ENCODE results near the gene TENT4A. TPM values are rescaled to one million over a fixed set of nuclear protein-coding genes. Genes with fewer than 3 reads are reported as not detected.

TENT4A gene
- total RNA-seq, 4 donors from 2014 or later, result 8.0 to 30.7 (median 17.9) TPM

- intact Hi-C loops (cut with DNase I), result no loop called here
- H3K4me3 ChIP-seq, result no peak overlapping the region
- no peaks in the 10 kb centered on the region for H3K9me3 ChIP-seq
- peaks cover 0 to 2% (median 0%) of the 10 kb centered on the region in 3 donors for H3K4me1 ChIP-seq
- H3K36me3 ChIP-seq, result no peaks in the 10 kb centered on the region
- peaks cover 0 to 20% (median 0%) of the 10 kb centered on the region in 4 donors for H3K27me3 ChIP-seq
- TF ChIP-seq POLR2A (IDR thresholded peaks at IDR 0.05) (no peak), CTCF (IDR thresholded peaks at IDR 0.05) (no peak)
- 65 to 100% methylated on average over 1 of the region's 1 CpG for WGBS, 2 donors
- no peak for DNase-seq
- H3K27ac ChIP-seq, result no peak overlapping the region
Observed at GRCh38 chr5:6698696-6699095, 14.5 kb upstream of the TENT4A start.

GRCh38 chr5:6699357-6699756, 13.9 kb upstream of the TENT4A start:
- no peak for TF ChIP-seq CTCF (IDR thresholded peaks at IDR 0.05)
- no peak for TF ChIP-seq POLR2A (IDR thresholded peaks at IDR 0.05)
- Histone ChIP-seq H3K9me3 (no peaks in the 10 kb centered on the region), H3K27me3 (peaks cover 0 to 20% (median 0%) of the 10 kb centered on the region in 4 donors), H3K27ac (no peak overlapping the region), H3K4me3 (no peak overlapping the region), H3K4me1 (peaks cover 2 to 8% (median 6%) of the 10 kb centered on the region in 3 donors), H3K36me3 (no peaks in the 10 kb centered on the region)
- WGBS, 2 donors, result 91 to 100% methylated on average over 1 of the region's 1 CpG
- no peak for DNase-seq
- intact Hi-C loops (cut with DNase I), result no loop called here

- TF ChIP-seq CTCF (IDR thresholded peaks at IDR 0.05), result no peak
- TF ChIP-seq POLR2A (IDR thresholded peaks at IDR 0.05), result no peak
- H3K36me3 ChIP-seq, result no peaks in the 10 kb centered on the region
- peaks cover 0 to 20% (median 0%) of the 10 kb centered on the region in 4 donors for H3K27me3 ChIP-seq
- no peak for DNase-seq
- H3K27ac ChIP-seq, result no peak overlapping the region
- H3K9me3 ChIP-seq, result no peaks in the 10 kb centered on the region
- no peak overlapping the region for H3K4me3 ChIP-seq
- intact Hi-C loops (cut with DNase I), result no loop called here
- peaks cover 10 to 17% (median 14%) of the 10 kb centered on the region in 3 donors for H3K4me1 ChIP-seq
- WGBS, 2 donors, result 35 to 38% methylated on average over 11 of the region's 11 CpGs
Observed at GRCh38 chr5:6700074-6700684, 13.1 kb upstream of the TENT4A start.

GRCh38 chr5:6700685-6701355, 12.4 kb upstream of the TENT4A start:
- Histone ChIP-seq H3K4me1 (peaks cover 10 to 23% (median 14%) of the 10 kb centered on the region in 3 donors), H3K4me3 (no peak overlapping the region), H3K9me3 (no peaks in the 10 kb centered on the region), H3K27ac (no peak overlapping the region), H3K27me3 (peaks cover 0 to 20% (median 0%) of the 10 kb centered on the region in 4 donors), H3K36me3 (no peaks in the 10 kb centered on the region)
- no peak for DNase-seq
- 67 to 89% methylated on average over 6 to 7 of the region's 12 CpGs for WGBS, 2 donors
- no peak for TF ChIP-seq CTCF (IDR thresholded peaks at IDR 0.05)
- TF ChIP-seq POLR2A (IDR thresholded peaks at IDR 0.05), result no peak
- intact Hi-C loops (cut with DNase I), result no loop called here

GRCh38 chr5:6701491-6701890, 11.7 kb upstream of the TENT4A start:
- Histone ChIP-seq H3K27me3 (peaks cover 0 to 20% (median 0%) of the 10 kb centered on the region in 4 donors), H3K36me3 (no peaks in the 10 kb centered on the region), H3K9me3 (no peaks in the 10 kb centered on the region), H3K27ac (no peak overlapping the region), H3K4me3 (no peak overlapping the region), H3K4me1 (peaks cover 10 to 25% (median 14%) of the 10 kb centered on the region in 3 donors)
- WGBS, 2 donors, result 66 to 73% methylated on average over 6 to 12 of the region's 12 CpGs
- no peak for TF ChIP-seq CTCF (IDR thresholded peaks at IDR 0.05)
- no peak for TF ChIP-seq POLR2A (IDR thresholded peaks at IDR 0.05)
- intact Hi-C loops (cut with DNase I), result no loop called here
- DNase-seq, result no peak

Data from esophagus squamous epithelium (tissue), 5 donors.